Activated T-cell treated with anti-CD3 and anti-CD28 coated beads, Interleukin-2, amount 50 U/mL, for 24 hours (primary cell): ENCODE data around the gene ZNHIT2.

Source experiments
- DNase-seq: peaks from one replicate; pipeline ENCODE4 v3.0.0-alpha.2; 2020
- H3K27ac Mint-ChIP-seq: 2 replicates; pipeline ENCODE4 v1.8.0; 2020; ENCODE audit warnings: mild to moderate bottlenecking, mixed read lengths
- H3K27me3 Mint-ChIP-seq: 2 replicates; pipeline ENCODE4 v1.8.0; 2020; ENCODE audit warnings: mixed read lengths
- H3K36me3 Mint-ChIP-seq: 2 replicates; pipeline ENCODE4 v1.8.0; 2020; ENCODE audit warnings: low read depth, mixed read lengths
- H3K4me1 Mint-ChIP-seq: 2 replicates; pipeline ENCODE4 v1.8.0; 2020; ENCODE audit warnings: low read depth, mixed read lengths
- H3K4me3 Mint-ChIP-seq: 2 replicates; pipeline ENCODE4 v1.8.0; 2020; ENCODE audit warnings: mild to moderate bottlenecking, moderate library complexity, mixed read lengths
- H3K9me3 Mint-ChIP-seq: 2 replicates; pipeline ENCODE4 v1.8.0; 2020; ENCODE audit warnings: mixed read lengths

ZNHIT2 gene

DNA sequence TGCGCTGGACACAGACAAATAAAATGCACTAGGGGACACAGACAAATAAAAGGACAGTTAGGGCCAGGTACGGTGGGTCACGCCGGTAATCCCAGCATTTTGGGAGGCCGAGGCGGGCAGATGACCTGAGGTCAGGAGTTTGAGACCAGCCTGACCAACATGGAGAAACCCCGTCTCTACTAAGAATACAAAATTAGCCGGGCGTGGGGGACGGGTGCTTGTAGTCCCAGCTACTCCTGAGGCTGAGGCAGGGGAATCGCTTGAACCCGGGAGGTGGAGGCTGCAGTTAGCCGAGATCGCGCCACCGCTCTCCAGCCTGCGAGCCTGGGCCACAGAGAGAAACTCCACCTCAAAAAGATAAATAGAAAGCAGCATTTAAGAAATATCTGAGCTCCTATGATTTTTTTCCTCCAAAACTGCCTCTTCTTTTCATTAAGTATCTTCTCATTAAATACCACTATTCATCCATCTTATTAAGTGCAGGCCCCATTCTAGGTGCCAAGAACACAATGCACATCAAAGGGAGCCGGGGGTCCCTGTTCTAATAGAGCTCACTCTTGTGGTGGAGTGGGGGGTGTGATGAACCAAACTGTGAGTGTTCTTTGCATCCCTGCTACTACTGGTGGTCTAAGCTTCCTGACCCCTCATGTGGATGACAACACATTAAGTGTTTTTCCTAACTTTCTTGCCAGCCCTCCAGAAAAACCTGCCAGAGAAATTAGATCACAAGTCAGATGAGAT is 766 bp upstream of the ZNHIT2 start:
- Mint-ChIP-seq H3K4me1 (peaks cover 73% of the 10 kb centered on the region), H3K27ac (peak overlapping the region; percentile 98), H3K27me3 (no peaks in the 10 kb centered on the region), H3K9me3 (no peaks in the 10 kb centered on the region), H3K36me3 (peaks cover 82% of the 10 kb centered on the region), H3K4me3 (peak overlapping the region; percentile 89)
- DNase-seq = no peak

DNA sequence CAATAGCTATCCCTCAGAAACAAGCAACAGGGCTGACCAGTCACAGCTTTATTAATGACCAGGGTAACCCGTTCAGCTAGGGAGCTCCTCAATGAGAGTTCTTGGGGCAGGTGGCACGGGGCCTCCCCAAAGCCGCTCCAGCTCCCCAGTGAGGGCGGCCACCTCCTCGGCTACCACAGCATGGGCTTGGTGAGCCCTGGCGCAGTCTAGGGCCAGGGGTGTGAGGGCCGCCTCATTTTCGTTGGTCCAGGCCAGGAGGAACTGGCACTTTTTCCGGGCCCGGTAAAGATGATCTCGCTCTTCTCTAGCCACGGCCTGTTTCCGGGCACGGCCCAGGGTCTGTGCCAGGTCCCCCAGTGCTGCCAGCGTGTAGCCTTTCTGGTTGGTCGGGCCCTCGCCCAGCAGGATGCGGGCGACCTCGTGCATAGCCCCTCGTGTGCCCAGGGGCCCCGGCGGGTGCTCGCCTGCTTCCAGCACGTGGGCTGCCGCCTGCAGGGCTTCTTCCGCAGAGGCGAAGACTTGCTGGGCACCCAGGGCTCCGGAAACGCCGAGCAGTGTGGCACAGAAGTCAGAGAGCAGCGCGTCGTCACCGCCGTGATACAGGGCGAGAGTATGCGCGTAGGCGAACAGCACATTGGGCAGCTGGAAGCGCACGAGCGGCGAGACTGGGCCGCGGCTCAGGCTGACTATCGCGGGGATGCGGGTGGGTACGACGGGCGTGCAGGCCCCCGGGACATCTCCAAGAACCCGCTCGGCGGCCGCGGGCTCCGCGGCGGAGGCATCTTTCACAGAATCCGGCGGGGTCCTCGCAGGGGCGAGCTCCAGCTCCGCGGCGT is 913 bp downstream of the ZNHIT2 start:
- Mint-ChIP-seq H3K27me3 (no peaks in the 10 kb centered on the region), H3K9me3 (no peaks in the 10 kb centered on the region), H3K36me3 (peaks cover 71% of the 10 kb centered on the region), H3K4me1 (peaks cover 73% of the 10 kb centered on the region), H3K27ac (peak overlapping the region; percentile 98), H3K4me3 (peak overlapping the region; percentile 89)
- peak; percentile 80 for DNase-seq

DNA sequence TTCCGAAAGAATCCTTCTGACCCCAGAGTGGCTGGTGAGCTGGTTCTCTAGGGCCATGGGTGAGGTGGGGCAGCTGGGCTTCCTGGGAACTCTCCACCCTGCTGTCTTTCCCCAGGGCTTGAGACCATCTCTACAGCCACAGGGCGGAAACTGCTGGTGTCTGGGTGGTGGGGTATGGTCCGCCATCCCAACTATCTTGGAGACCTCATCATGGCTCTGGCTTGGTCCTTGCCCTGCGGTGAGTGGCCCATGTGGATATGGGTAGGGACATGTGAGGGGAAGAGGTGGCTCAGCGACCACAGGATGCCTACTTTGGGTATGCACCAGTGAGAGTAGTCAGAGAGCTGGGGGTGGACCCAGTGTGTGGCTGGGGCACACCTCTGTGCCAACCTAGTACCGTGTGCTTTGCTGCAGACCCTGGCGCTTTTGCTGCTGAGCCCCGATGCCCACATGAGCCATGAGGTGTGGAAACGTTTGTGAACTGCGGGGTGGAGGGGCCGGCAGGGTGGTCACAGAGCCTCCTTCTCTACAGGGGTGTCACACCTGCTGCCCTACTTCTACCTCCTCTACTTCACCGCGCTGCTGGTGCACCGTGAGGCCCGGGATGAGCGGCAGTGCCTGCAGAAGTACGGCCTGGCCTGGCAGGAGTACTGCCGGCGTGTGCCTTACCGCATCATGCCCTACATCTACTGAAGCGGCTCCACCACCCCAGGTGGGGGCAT is 2.0 kb downstream of the ZNHIT2 start:
- no peaks in the 10 kb centered on the region for H3K9me3 Mint-ChIP-seq
- peak overlapping the region; percentile 89 for H3K4me3 Mint-ChIP-seq
- no peaks in the 10 kb centered on the region for H3K27me3 Mint-ChIP-seq
- DNase-seq = no peak
- H3K27ac Mint-ChIP-seq = peak overlapping the region; percentile 98
- peaks cover 74% of the 10 kb centered on the region for H3K4me1 Mint-ChIP-seq
- peaks cover 69% of the 10 kb centered on the region for H3K36me3 Mint-ChIP-seq

GRCh38 chr11:65114538-65115171 is 2.8 kb downstream of the ZNHIT2 start:
- H3K4me3 Mint-ChIP-seq = peak overlapping the region; percentile 36
- H3K9me3 Mint-ChIP-seq = no peaks in the 10 kb centered on the region
- H3K4me1 Mint-ChIP-seq = peaks cover 72% of the 10 kb centered on the region
- DNase-seq = no peak
- no peaks in the 10 kb centered on the region for H3K27me3 Mint-ChIP-seq
- H3K36me3 Mint-ChIP-seq = peaks cover 67% of the 10 kb centered on the region
- H3K27ac Mint-ChIP-seq = peak overlapping the region; percentile 98

- Mint-ChIP-seq H3K9me3 (no peaks in the 10 kb centered on the region), H3K4me3 (peak overlapping the region; percentile 89), H3K4me1 (peaks cover 69% of the 10 kb centered on the region), H3K27ac (peak overlapping the region; percentile 85), H3K27me3 (no peaks in the 10 kb centered on the region), H3K36me3 (peaks cover 67% of the 10 kb centered on the region)
- DNase-seq = no peak
Measured at GRCh38 chr11:65113839-65114238, 3.7 kb downstream of the ZNHIT2 start.

GRCh38 chr11:65113361-65113756 is 4.1 kb downstream of the ZNHIT2 start:
- Mint-ChIP-seq H3K27me3 (no peaks in the 10 kb centered on the region), H3K4me1 (peaks cover 64% of the 10 kb centered on the region), H3K36me3 (peaks cover 64% of the 10 kb centered on the region), H3K27ac (peak overlapping the region; percentile 85), H3K9me3 (no peaks in the 10 kb centered on the region), H3K4me3 (peak overlapping the region; percentile 89)
- DNase-seq = no peak

DNA sequence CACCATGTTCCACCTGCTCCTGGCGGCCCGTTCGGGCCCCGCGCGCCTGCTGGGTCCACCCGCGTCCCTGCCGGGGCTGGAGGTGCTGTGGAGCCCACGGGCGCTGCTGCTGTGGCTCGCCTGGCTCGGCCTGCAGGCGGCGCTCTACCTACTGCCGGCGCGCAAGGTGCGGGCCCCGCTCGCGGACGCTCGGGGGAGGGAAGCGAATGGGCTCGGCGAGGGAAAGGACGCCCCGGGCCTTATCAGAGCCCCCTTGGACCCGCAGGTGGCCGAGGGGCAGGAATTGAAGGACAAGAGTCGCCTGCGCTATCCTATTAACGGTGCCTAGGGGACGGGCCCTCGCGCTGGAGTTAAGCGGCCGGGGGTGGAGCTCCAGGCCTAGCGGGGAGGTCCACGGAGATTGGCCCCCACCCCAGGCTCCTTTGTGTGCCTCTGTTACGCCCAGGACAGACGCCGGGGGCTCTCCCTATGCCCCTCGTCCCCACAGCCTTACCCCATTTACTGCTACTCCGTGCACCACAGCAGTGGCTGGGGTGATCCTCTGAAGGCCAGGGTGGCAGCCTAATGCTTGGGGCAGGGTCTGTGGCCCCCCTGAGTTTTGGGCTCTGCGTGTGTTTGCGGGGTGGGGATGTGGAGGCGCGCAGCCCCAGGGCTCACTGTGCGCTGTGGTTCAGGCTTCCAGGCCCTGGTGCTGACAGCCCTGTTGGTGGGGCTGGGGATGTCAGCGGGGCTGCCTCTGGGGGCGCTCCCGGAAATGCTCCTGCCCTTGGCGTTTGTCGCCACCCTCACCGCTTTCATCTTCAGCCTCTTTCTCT is 4.7 kb downstream of the ZNHIT2 start:
- H3K9me3 Mint-ChIP-seq = no peaks in the 10 kb centered on the region
- H3K4me1 Mint-ChIP-seq = peaks cover 59% of the 10 kb centered on the region
- peaks cover 60% of the 10 kb centered on the region for H3K36me3 Mint-ChIP-seq
- no peaks in the 10 kb centered on the region for H3K27me3 Mint-ChIP-seq
- H3K4me3 Mint-ChIP-seq = peak overlapping the region; percentile 89
- peak; percentile 86 for DNase-seq
- peak overlapping the region; percentile 85 for H3K27ac Mint-ChIP-seq

DNA sequence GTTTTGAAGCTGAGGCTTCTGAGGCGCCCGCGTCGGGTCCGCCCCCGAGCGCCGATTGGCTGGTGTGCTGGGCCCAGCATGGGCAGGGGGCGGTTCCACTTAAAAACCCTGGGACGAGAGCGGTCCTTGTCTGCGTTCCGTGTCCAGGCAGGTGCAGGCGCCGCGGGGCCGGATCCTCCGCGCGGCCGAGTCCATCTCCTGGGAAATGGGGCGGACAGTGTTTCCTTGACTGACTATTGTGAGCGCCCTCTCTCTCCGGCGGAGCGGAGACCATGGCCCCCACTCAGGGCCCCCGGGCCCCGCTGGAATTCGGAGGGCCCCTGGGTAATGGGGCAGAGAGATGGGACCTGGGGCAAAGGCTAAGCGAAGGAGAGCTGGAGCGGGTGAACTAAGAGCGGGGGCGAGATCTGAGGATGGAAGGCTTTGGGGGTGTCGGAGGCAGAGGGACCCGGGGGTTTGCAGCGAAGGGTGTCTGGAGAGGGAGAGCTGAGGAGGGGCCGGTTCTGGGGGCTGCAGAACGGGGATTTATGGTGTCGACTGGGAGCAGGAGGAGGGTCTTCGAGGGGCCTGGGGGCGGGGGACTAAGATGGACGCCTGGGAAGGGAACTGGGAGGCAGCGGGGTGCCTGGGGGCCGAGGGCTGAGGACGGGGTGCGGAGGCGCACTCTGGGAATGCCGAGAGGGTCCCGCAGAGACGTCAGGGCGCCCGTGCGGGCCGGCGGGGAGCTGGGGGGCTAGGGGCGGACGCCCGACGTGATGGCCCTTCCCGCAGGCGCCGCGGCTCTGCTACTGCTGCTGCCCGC is 5.6 kb downstream of the ZNHIT2 start, which contains the start of gene TM7SF2:
Gene TM7SF2 (plus strand): TSS at position 129 of the 802 bp plus-strand sequence. CDS start 144 bp downstream, at position 273.
- Mint-ChIP-seq H3K9me3 (no peaks in the 10 kb centered on the region), H3K4me3 (peak within 1 kb of the TSS; percentile 89), H3K4me1 (peaks cover 59% of the 10 kb centered on the region), H3K36me3 (peaks cover 61% of the 10 kb centered on the region), H3K27ac (peak within 1 kb of the TSS; percentile 92), H3K27me3 (no peaks in the 10 kb centered on the region)
- DNase-seq = peak; percentile 93

- peak overlapping the region; percentile 92 for H3K27ac Mint-ChIP-seq
- no peak for DNase-seq
- peaks cover 58% of the 10 kb centered on the region for H3K36me3 Mint-ChIP-seq
- H3K4me3 Mint-ChIP-seq = peak overlapping the region; percentile 89
- H3K27me3 Mint-ChIP-seq = no peaks in the 10 kb centered on the region
- H3K9me3 Mint-ChIP-seq = no peaks in the 10 kb centered on the region
- H3K4me1 Mint-ChIP-seq = peaks cover 53% of the 10 kb centered on the region
Measured at GRCh38 chr11:65111159-65111743, 6.2 kb downstream of the ZNHIT2 start.

DNA sequence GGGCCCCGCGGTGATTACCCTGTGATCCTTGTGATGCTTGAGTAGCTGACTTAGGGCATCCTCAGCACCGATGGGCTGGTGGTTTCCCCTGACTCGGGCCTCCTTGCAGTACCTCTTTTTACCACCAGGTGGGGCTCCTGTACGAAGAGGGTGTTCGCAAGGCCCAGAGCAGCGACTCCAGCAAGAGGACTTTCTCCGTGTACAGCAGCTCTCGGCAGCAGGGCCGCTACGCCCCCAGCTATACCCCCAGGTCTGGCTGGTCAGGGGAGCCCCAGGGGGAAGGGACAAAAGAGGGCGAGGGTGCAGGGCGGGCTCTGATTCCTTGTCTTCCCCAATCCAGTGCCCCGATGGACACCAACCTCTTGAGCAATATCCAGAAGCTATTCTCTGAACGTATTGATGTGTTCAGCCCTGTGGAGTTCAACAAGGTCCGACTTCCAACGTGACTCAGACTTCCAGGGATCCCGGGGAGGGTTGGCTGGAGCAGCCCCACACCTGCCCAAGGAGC is 7.1 kb downstream of the ZNHIT2 start:
- Mint-ChIP-seq H3K4me3 (no peak overlapping the region), H3K36me3 (peaks cover 58% of the 10 kb centered on the region)

DNA sequence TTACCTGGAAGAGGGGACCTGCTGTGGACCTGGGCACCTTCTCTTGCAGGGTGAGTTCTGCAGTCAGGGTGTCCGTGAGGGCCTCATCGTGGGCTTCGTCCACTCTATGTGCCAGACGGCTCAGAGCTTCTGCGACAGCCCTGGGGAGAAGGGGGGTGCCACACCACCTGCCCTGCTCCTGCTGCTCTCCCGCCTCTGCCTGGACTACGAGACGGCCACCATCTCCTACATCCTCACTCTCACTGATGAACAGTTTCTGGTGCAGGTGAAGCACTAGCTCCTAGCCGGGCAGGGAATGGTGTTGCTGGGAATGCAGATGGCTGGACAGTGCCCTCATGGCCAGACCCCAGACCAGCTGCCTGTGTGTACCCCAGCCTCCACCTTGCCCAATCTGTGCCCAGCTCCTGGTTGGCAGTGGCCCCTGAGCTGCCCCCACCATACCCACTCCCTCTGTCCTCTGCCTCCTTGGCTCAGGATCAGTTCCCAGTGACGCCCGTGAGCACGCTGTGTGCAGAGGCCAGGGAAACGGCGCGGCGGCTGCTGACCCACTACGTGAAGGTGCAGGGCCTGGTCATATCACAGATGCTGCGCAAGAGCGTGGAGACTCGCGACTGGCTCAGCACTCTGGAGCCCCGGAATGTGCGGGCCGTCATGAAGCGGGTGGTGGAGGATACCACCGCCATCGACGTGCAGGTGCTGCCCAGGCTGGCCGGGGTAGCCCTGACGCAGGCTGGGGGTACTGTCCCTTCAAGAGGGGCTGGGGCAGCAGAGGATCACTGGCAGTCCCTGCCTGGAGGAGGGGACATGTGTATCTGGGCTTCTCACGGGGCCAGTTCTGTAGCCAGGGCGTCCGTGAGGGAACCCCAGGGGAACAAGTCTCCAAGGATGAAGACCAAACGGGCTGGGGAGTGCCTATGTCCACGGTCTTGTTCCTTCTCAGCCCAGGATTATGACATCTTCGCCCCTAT is 8.0 kb downstream of the ZNHIT2 start:
- Mint-ChIP-seq H3K36me3 (peaks cover 61% of the 10 kb centered on the region), H3K4me1 (peaks cover 47% of the 10 kb centered on the region), H3K27ac (peak overlapping the region; percentile 92), H3K27me3 (no peaks in the 10 kb centered on the region), H3K9me3 (no peaks in the 10 kb centered on the region), H3K4me3 (no peak overlapping the region)
- no peak for DNase-seq

More for the DNA sequence above, 7.1 kb downstream of the ZNHIT2 start:
- Mint-ChIP-seq H3K27ac (peak overlapping the region; percentile 92), H3K4me1 (peaks cover 48% of the 10 kb centered on the region), H3K9me3 (no peaks in the 10 kb centered on the region), H3K27me3 (no peaks in the 10 kb centered on the region)
- DNase-seq = peak; percentile 99
